ENCODE data around the gene APBB2. TPM values are rescaled to one million over a fixed set of nuclear protein-coding genes. Genes with fewer than 3 reads are reported as not detected.

The APBB2 gene
- total RNA-seq, 2 experiments from 2014 or later = 0.22 TPM; not detected in 1

DNA sequence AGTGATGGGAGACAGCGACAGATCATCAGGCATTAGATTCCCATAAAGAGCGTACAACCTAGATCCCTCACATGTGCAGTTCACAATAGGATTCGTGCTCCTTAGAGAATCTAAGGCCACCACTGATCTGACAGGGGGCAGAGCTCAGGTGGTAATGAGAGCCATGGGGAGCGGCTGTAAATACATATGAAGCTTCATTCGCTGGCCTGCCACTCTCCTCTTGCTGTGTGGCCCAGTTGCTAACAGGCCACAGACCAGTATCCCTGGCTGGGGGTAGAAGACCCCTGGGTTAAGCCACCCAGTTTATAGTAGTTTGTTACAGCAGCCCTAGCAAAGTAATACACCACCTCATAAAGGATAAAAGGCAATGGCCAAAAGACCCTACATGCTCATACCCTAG is 30.3 kb downstream of the APBB2 start:
- Histone ChIP-seq H3K36me3 (ENCODE audit: insufficient read depth, low read length) (no peaks in the 10 kb centered on the region), H3K4me1 (ENCODE audit: insufficient read depth, low read length) (no peaks in the 10 kb centered on the region), H3K9me3 (ENCODE audit: control insufficient read depth in 1 of 2, insufficient read depth in 1 of 2, low read length in 2 of 2) (no peaks in the 10 kb centered on the region), H3K4me3 (ENCODE audit: low read length) (no peak overlapping the region), H3K27me3 (ENCODE audit: control insufficient read depth in 1 of 2, insufficient read depth in 2 of 2, low read length in 2 of 2) (no peaks in the 10 kb centered on the region), H3K27ac (ENCODE audit: low read depth in 1 of 2, low read length in 2 of 2) (no peak overlapping the region)
- H3K4me3 Mint-ChIP-seq = no peak overlapping the region
- intact Hi-C loops (cut with DNase I, micrococcal nuclease) = no loop called here
- ChIA-PET CTCF (no interaction called here), POLR2A (no interaction called here)
- no peaks in the 10 kb centered on the region for H3K4me1 Mint-ChIP-seq (ENCODE audit: low read depth)
- DNase-seq = no peak
- H3K36me3 Mint-ChIP-seq (ENCODE audit: low read depth) = no peaks in the 10 kb centered on the region
- TF ChIP-seq, protein P1, sequence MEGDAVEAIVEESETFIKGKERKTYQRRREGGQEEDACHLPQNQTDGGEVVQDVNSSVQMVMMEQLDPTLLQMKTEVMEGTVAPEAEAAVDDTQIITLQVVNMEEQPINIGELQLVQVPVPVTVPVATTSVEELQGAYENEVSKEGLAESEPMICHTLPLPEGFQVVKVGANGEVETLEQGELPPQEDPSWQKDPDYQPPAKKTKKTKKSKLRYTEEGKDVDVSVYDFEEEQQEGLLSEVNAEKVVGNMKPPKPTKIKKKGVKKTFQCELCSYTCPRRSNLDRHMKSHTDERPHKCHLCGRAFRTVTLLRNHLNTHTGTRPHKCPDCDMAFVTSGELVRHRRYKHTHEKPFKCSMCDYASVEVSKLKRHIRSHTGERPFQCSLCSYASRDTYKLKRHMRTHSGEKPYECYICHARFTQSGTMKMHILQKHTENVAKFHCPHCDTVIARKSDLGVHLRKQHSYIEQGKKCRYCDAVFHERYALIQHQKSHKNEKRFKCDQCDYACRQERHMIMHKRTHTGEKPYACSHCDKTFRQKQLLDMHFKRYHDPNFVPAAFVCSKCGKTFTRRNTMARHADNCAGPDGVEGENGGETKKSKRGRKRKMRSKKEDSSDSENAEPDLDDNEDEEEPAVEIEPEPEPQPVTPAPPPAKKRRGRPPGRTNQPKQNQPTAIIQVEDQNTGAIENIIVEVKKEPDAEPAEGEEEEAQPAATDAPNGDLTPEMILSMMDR (IDR thresholded peaks at IDR 0.05) = no peak
- H3K27me3 Mint-ChIP-seq = peaks cover 6% of the 10 kb centered on the region
- no peak overlapping the region for H3K27ac Mint-ChIP-seq
- H3K9me3 Mint-ChIP-seq = no peaks in the 10 kb centered on the region
- no peak for ATAC-seq (ENCODE audit: poor library complexity)

DNA sequence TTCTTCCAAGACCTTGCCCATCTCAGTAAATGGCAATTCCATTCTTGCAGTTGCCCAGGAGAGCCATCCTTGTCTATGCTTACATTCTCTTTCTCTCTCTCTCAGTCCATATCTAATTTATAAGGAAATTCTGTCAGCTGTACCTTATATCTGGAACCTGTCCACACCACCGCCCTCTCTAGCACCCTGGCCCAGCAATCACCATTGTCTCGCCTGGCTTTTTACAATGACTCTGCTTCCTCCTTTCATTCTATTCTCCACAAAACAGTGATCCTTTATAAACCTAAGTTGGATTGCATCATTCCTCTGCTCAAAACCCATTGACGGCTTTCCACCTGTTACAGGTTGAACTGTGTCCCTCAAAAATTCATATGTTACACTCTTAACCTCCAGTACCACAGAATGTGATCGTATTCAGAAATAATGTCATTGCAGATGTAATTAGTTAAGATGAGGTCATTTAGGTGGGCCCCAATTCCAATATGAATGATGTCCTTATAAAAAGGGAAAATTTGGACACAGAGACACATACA is 31.3 kb downstream of the APBB2 start:
- ATAC-seq (ENCODE audit: poor library complexity) = no peak
- no peak overlapping the region for H3K4me3 Mint-ChIP-seq
- no peak overlapping the region for H3K4me3 ChIP-seq (ENCODE audit: low read length)

GRCh38 chr4:41181037-41181436 is 33.3 kb downstream of the APBB2 start:
- Histone ChIP-seq H3K27ac (ENCODE audit: low read depth in 1 of 2, low read length in 2 of 2) (no peak overlapping the region), H3K4me3 (ENCODE audit: low read length) (no peak overlapping the region), H3K27me3 (ENCODE audit: control insufficient read depth in 1 of 2, insufficient read depth in 2 of 2, low read length in 2 of 2) (no peaks in the 10 kb centered on the region), H3K36me3 (ENCODE audit: insufficient read depth, low read length) (no peaks in the 10 kb centered on the region), H3K9me3 (ENCODE audit: control insufficient read depth in 1 of 2, insufficient read depth in 1 of 2, low read length in 2 of 2) (no peaks in the 10 kb centered on the region), H3K4me1 (ENCODE audit: insufficient read depth, low read length) (no peaks in the 10 kb centered on the region)
- intact Hi-C loops (cut with DNase I, micrococcal nuclease) = no loop called here
- Mint-ChIP-seq H3K9me3 (no peaks in the 10 kb centered on the region), H3K27me3 (peaks cover 15% of the 10 kb centered on the region), H3K4me1 (ENCODE audit: low read depth) (no peaks in the 10 kb centered on the region), H3K27ac (no peak overlapping the region), H3K4me3 (no peak overlapping the region), H3K36me3 (ENCODE audit: low read depth) (no peaks in the 10 kb centered on the region)
- ChIA-PET CTCF (interaction anchor here (0.7 kb wide), 1 partner anchor 15 kb away, joined by 4 read pairs; no protein-coding TSS in a partner anchor), POLR2A (no interaction called here)
- no peak for DNase-seq
- TF ChIP-seq, protein P1 (IDR thresholded peaks at IDR 0.05) = no peak
- ATAC-seq (ENCODE audit: poor library complexity) = no peak

More for the DNA sequence above, 31.3 kb downstream of the APBB2 start:
- H3K36me3 Mint-ChIP-seq (ENCODE audit: low read depth) = no peaks in the 10 kb centered on the region
- no peaks in the 10 kb centered on the region for H3K36me3 ChIP-seq (ENCODE audit: insufficient read depth, low read length)
- no peaks in the 10 kb centered on the region for H3K9me3 ChIP-seq (ENCODE audit: control insufficient read depth in 1 of 2, insufficient read depth in 1 of 2, low read length in 2 of 2)
- H3K9me3 Mint-ChIP-seq = no peaks in the 10 kb centered on the region
- H3K27ac Mint-ChIP-seq = no peak overlapping the region
- H3K4me1 ChIP-seq (ENCODE audit: insufficient read depth, low read length) = no peaks in the 10 kb centered on the region
- intact Hi-C loops (cut with DNase I, micrococcal nuclease) = no loop called here
- POLR2A ChIA-PET = no interaction called here
- H3K27me3 Mint-ChIP-seq = peaks cover 13% of the 10 kb centered on the region
- TF ChIP-seq, protein P1 (IDR thresholded peaks at IDR 0.05) = no peak
- no peak overlapping the region for H3K27ac ChIP-seq (ENCODE audit: low read depth in 1 of 2, low read length in 2 of 2)
- CTCF ChIA-PET = no interaction called here
- H3K27me3 ChIP-seq (ENCODE audit: control insufficient read depth in 1 of 2, insufficient read depth in 2 of 2, low read length in 2 of 2) = no peaks in the 10 kb centered on the region
- no peaks in the 10 kb centered on the region for H3K4me1 Mint-ChIP-seq (ENCODE audit: low read depth)
- DNase-seq = no peak
